SU-DHL-6 (cell line): Measurements from ENCODE around the gene CENPO.

Source experiments
- CTCF ChIP-seq: fragments of 200-600 bp; sonication (generic); IDR thresholded peaks from one replicate; pipeline ENCODE4 v1.5.1; 2017; ENCODE audit warnings: antibody characterized with exemption, mild to moderate bottlenecking, low read length, moderate library complexity; ENCODE audit not compliant: insufficient read depth, poor library complexity, severe bottlenecking
- EZH2phosphoT487 ChIP-seq: fragments of 200-600 bp; sonication (generic), shearing (Covaris generic); conservative IDR thresholded peaks from 2 replicates; pipeline ENCODE4 v1.6.1; 2018; ENCODE audit warnings: mild to moderate bottlenecking, antibody characterized with exemption, low read length, moderate library complexity, mixed read lengths

GRCh38 chr2:24818721-24819167 is 25.5 kb downstream of the CENPO start:
- TF ChIP-seq CTCF = no peak
- no peak for TF ChIP-seq EZH2phosphoT487
